SH-SY5Y (cell line): Measurements from ENCODE around the gene MRPL11.

Experiments
- GATA2 ChIP-seq: IDR thresholded peaks from 2 replicates; pipeline ENCODE4 v1.6.1; 2011; ENCODE audit warnings: mild to moderate bottlenecking, low read depth, low read length
- GATA3 ChIP-seq: IDR thresholded peaks from 2 replicates; pipeline ENCODE4 v1.6.1; 2011; ENCODE audit warnings: low read depth, mild to moderate bottlenecking, low read length, moderate library complexity

DNA sequence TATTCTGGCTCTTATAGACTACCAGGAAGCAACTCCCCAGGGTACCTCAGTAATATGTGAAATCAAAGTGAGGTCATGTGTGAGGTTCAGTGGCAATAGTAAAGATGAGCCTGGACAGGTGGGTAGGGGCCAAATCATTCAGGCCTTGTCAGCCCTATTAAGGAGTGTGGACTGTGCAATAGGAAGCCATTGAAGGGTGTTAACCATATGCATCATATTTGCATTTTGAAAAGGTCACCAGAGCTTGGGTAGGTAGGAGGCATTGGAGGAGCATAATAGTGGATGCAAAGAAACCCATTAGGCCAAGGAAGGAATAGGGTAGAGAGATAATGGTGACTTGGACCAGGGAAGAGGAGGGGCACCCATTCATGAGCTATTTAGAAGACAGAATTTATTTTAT is 8.4 kb upstream of the MRPL11 start:
- TF ChIP-seq GATA2 (no peak), GATA3 (no peak)
